Natural killer cell (primary cell): Measurements from ENCODE around the gene FERMT3. TPM values are rescaled to one million over a fixed set of nuclear protein-coding genes. Genes with fewer than 3 reads are reported as not detected.

Experiments
- ATAC-seq, 3 donors: fragments of 150-1000 bp in 2 of 3; fragments of 200-7000 bp in 1 of 3; cut with Tn5 transposase; 1 replicate in 1 of 3; 2 replicates in 2 of 3; pipeline ENCODE4 v1.10.0; 2021; ENCODE audit warnings: mild to moderate bottlenecking in 2 of 3, moderate library complexity in 2 of 3
- DNase-seq, 2 donors: peaks; one replicate each; pipeline versions ENCODE4 v3.0.0 to v3.0.0-alpha.2; 2013 to 2021; ENCODE audit warnings: mixed read lengths in 1 of 2
- H3K27ac ChIP-seq: one replicate; pipeline ENCODE4 v1.5.1; 2013; ENCODE audit warnings: mild to moderate bottlenecking, low read length
- H3K27me3 ChIP-seq: one replicate; pipeline ENCODE4 v1.6.1; 2013; ENCODE audit warnings: low read length; ENCODE audit not compliant: control insufficient read depth, insufficient read depth
- H3K36me3 ChIP-seq: one replicate; pipeline ENCODE4 v1.6.1; 2013; ENCODE audit warnings: low read length; ENCODE audit not compliant: control insufficient read depth, insufficient read depth
- H3K4me1 ChIP-seq: one replicate; pipeline ENCODE4 v1.6.1; 2013; ENCODE audit warnings: low read length; ENCODE audit not compliant: control insufficient read depth, insufficient read depth
- H3K4me3 ChIP-seq: one replicate; pipeline ENCODE4 v1.5.1; 2013; ENCODE audit warnings: low read length
- H3K9me3 ChIP-seq: one replicate; pipeline ENCODE4 v1.6.1; 2013; ENCODE audit warnings: low read length; ENCODE audit not compliant: control insufficient read depth, insufficient read depth
- H3K27ac Mint-ChIP-seq, 2 donors: one replicate each; pipeline ENCODE4 v1.8.0; 2022; ENCODE audit warnings: mild to moderate bottlenecking in 2 of 2, mixed read lengths in 2 of 2, moderate library complexity in 1 of 2
- H3K27me3 Mint-ChIP-seq, 2 donors: one replicate each; pipeline ENCODE4 v1.8.0; 2022; ENCODE audit warnings: low read depth in 2 of 2, mixed read lengths in 2 of 2
- H3K36me3 Mint-ChIP-seq: one replicate; pipeline ENCODE4 v1.8.0; 2022; ENCODE audit warnings: mixed read lengths
- H3K4me1 Mint-ChIP-seq, 2 donors: one replicate each; pipeline ENCODE4 v1.8.0; 2022; ENCODE audit warnings: mixed read lengths in 2 of 2
- H3K4me3 Mint-ChIP-seq: one replicate; pipeline ENCODE4 v1.8.0; 2022; ENCODE audit warnings: mild to moderate bottlenecking, moderate library complexity, mixed read lengths
- H3K9me3 Mint-ChIP-seq, 2 donors: one replicate each; pipeline ENCODE4 v1.8.0; 2022; ENCODE audit warnings: mixed read lengths in 2 of 2
- WGBS: methylation state at CpG from one replicate; pipeline ENCODE4 v1.1.7; 2013; ENCODE audit warnings: missing lambda C conversion rate; ENCODE audit not compliant: insufficient coverage; 5-methylcytosine and 5-hydroxymethylcytosine counted together
- intact Hi-C: fragments of 100-400 bp; cut with micrococcal nuclease; formaldehyde crosslinking; loops from one replicate; pipeline ENCODE4 v1.14.2; 2022
- total RNA-seq, 4 donors: library from RNA; stranded (reverse); fragments of 120-200 nt in 1 of 4; gene quantifications; one replicate each; pipeline versions ENCODE4 v1.2.3 to v1.2.4, GENCODE V29; 2013 to 2022
- TF ChIP-seq, protein P1 (sequence below): fragments of 200-600 bp; IDR thresholded peaks from one replicate; pipeline ENCODE4 v1.8.0; 2022; ENCODE audit warnings: antibody characterized with exemption

FERMT3 gene
- total RNA-seq, 3 donors from 2014 or later (not counting 1 experiment from before 2014, with no cell fraction given): 194 to 202 (median 196) TPM

DNA sequence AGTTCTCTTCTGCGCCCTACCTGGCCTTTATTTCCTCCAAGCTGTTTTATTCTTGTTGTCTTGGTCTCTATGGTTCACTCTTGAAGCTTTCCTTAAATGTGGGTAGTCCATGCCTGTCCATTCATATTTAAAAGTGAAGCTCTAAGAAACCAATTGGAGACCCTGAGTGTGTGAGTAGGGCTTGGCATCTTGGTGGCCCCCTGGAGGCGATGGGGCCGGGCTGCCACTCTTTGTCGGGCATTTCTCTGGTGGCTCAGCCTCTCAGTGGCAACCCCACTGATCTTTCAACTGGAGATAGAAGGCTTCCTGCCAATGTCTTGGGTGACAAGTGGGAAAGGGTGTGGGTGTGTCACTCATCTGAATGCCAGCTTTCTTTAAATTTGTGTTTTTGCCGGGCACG lies 10.4 kb downstream of the FERMT3 start:
- Mint-ChIP-seq H3K27me3 (no peaks in the 10 kb centered on the region), H3K27ac (peak overlapping the region in 1 of 2 donors; percentile 21), H3K36me3 (peaks cover 8% of the 10 kb centered on the region), H3K4me1 (peaks cover 15 to 20% of the 10 kb centered on the region in 2 donors), H3K4me3 (no peak overlapping the region), H3K9me3 (no peaks in the 10 kb centered on the region)
- peaks cover 62% of the 10 kb centered on the region for H3K36me3 ChIP-seq
- H3K4me3 ChIP-seq: no peak overlapping the region
- intact Hi-C loops: no loop called here
- H3K27ac ChIP-seq: no peak overlapping the region
- DNase-seq (peak in 1 of 2 donors; percentile 25), ATAC-seq (no peak)
- H3K4me1 ChIP-seq: peaks cover 6% of the 10 kb centered on the region
- WGBS: 87% methylated on average over 6 of the region's 6 CpGs
- H3K27me3 ChIP-seq: no peaks in the 10 kb centered on the region
- TF ChIP-seq, protein P1, sequence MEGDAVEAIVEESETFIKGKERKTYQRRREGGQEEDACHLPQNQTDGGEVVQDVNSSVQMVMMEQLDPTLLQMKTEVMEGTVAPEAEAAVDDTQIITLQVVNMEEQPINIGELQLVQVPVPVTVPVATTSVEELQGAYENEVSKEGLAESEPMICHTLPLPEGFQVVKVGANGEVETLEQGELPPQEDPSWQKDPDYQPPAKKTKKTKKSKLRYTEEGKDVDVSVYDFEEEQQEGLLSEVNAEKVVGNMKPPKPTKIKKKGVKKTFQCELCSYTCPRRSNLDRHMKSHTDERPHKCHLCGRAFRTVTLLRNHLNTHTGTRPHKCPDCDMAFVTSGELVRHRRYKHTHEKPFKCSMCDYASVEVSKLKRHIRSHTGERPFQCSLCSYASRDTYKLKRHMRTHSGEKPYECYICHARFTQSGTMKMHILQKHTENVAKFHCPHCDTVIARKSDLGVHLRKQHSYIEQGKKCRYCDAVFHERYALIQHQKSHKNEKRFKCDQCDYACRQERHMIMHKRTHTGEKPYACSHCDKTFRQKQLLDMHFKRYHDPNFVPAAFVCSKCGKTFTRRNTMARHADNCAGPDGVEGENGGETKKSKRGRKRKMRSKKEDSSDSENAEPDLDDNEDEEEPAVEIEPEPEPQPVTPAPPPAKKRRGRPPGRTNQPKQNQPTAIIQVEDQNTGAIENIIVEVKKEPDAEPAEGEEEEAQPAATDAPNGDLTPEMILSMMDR: no peak
- no peaks in the 10 kb centered on the region for H3K9me3 ChIP-seq

DNA sequence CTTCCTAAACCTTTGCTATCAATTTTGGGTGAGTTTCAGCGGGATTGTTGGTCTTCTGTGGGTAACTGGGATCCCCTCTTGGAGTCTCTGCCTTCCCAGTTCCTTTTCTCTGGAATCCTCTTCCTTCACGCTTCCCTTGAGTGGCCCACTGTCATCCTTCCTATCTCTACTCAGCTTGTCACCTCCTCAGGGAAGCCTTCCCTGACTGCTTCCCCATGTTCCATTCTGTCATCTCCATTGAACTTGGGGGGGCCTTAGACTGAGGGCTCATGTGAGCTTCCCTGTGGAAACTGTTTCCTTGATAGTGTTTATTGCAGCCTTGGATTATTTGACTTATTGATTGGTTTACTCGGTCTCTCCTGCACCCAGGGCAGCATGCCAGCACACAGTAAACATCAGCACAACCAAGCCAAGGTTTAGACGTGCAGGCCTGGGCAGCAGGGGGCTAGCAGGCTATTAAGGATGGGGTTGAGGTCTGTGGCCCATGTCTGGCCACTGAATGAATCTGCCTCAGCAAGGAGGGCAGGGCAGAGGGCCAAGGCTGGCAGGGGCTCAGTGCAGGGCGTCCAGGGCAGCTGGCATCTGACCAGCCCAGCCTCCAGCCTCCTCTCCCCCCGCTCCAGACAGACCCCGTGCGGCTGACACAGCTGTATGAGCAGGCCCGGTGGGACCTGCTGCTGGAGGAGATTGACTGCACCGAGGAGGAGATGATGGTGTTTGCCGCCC lies 12.3 kb downstream of the FERMT3 start:
- H3K27ac Mint-ChIP-seq: peak overlapping the region in 1 of 2 donors; percentile 66
- 97% methylated on average over 10 of the region's 11 CpGs for WGBS

DNA sequence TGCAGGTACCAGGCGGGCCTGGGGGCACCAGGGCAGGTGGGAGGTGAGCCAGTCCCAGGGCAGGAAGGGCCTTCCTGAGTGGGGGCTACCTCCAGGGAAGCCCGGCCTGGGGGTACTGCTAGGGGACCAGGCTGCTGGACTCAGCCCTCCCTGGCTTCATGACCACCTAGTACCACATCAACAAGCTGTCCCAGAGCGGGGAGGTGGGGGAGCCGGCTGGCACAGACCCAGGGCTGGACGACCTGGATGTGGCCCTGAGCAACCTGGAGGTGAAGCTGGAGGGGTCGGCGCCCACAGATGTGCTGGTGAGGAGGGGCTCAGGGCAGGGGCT lies 12.8 kb downstream of the FERMT3 start:
- Histone ChIP-seq H3K36me3 (peaks cover 69% of the 10 kb centered on the region), H3K9me3 (no peaks in the 10 kb centered on the region), H3K27me3 (no peaks in the 10 kb centered on the region), H3K27ac (no peak overlapping the region), H3K4me3 (no peak overlapping the region), H3K4me1 (peaks cover 6% of the 10 kb centered on the region)
- WGBS: 98% methylated on average over 7 of the region's 7 CpGs
- peaks cover 5 to 15% of the 10 kb centered on the region in 2 donors for H3K4me1 Mint-ChIP-seq
- H3K27ac Mint-ChIP-seq: no peak overlapping the region
- ATAC-seq: no peak
- intact Hi-C loops: no loop called here
- H3K36me3 Mint-ChIP-seq: no peaks in the 10 kb centered on the region
- DNase-seq: no peak
- TF ChIP-seq, protein P1: no peak
- H3K27me3 Mint-ChIP-seq: no peaks in the 10 kb centered on the region
- no peaks in the 10 kb centered on the region for H3K9me3 Mint-ChIP-seq
- no peak overlapping the region for H3K4me3 Mint-ChIP-seq

More for the DNA sequence above, 12.3 kb downstream of the FERMT3 start:
- Mint-ChIP-seq H3K27me3 (no peaks in the 10 kb centered on the region), H3K9me3 (no peaks in the 10 kb centered on the region), H3K4me1 (peaks cover 5 to 16% of the 10 kb centered on the region in 2 donors), H3K4me3 (no peak overlapping the region), H3K36me3 (no peaks in the 10 kb centered on the region)
- H3K27ac ChIP-seq: no peak overlapping the region
- TF ChIP-seq, protein P1: no peak
- peaks cover 6% of the 10 kb centered on the region for H3K4me1 ChIP-seq
- DNase-seq (no peak), ATAC-seq (no peak)
- no peaks in the 10 kb centered on the region for H3K27me3 ChIP-seq
- H3K36me3 ChIP-seq: peaks cover 66% of the 10 kb centered on the region
- no peaks in the 10 kb centered on the region for H3K9me3 ChIP-seq
- intact Hi-C loops: no loop called here
- no peak overlapping the region for H3K4me3 ChIP-seq

DNA sequence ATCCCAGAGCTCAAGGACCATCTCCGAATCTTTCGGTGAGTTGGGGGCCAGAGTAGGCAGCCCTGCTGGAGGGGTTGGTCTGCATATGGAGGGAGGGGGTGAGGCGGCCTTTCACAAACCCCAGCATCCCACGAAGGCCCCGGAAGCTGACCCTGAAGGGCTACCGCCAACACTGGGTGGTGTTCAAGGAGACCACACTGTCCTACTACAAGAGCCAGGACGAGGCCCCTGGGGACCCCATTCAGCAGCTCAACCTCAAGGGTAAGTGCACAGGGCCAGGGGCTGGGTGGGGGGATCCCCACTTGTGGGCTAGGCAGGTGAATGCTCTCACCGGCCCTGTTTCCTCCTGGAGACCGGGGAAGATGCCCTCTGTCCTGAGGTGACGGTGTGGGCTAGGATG lies 13.2 kb downstream of the FERMT3 start:
- Histone ChIP-seq H3K9me3 (no peaks in the 10 kb centered on the region), H3K4me3 (no peak overlapping the region), H3K36me3 (peaks cover 67% of the 10 kb centered on the region), H3K4me1 (peaks cover 9% of the 10 kb centered on the region), H3K27me3 (no peaks in the 10 kb centered on the region), H3K27ac (no peak overlapping the region)
- no peak for DNase-seq
- TF ChIP-seq, protein P1: no peak
- Mint-ChIP-seq H3K36me3 (no peaks in the 10 kb centered on the region), H3K9me3 (no peaks in the 10 kb centered on the region), H3K4me3 (no peak overlapping the region), H3K27ac (no peak overlapping the region), H3K27me3 (no peaks in the 10 kb centered on the region), H3K4me1 (peaks cover 5 to 17% of the 10 kb centered on the region in 2 donors)
- no peak for ATAC-seq
- intact Hi-C loops: no loop called here
- WGBS: 94% methylated on average over 10 of the region's 10 CpGs
